OCI-LY3 (cell line): ENCODE results near the gene RPS28.

Source experiments
- EZH2phosphoT487 ChIP-seq: fragments of 200-600 bp; shearing (Covaris generic); IDR thresholded peaks from 2 replicates; pipeline ENCODE4 v1.6.1; 2018; ENCODE audit warnings: antibody characterized with exemption, mixed run types, low read depth
- TF ChIP-seq, protein P1 (sequence below): fragments of 200-600, 300-600 bp; sonication (generic); IDR thresholded peaks from 2 replicates; pipeline ENCODE4 v1.5.1; 2014; ENCODE audit warnings: antibody characterized with exemption, low read length, low read depth

GRCh38 chr19:8342316-8342683 is 21.0 kb downstream of the RPS28 start:
- TF ChIP-seq, protein P1, sequence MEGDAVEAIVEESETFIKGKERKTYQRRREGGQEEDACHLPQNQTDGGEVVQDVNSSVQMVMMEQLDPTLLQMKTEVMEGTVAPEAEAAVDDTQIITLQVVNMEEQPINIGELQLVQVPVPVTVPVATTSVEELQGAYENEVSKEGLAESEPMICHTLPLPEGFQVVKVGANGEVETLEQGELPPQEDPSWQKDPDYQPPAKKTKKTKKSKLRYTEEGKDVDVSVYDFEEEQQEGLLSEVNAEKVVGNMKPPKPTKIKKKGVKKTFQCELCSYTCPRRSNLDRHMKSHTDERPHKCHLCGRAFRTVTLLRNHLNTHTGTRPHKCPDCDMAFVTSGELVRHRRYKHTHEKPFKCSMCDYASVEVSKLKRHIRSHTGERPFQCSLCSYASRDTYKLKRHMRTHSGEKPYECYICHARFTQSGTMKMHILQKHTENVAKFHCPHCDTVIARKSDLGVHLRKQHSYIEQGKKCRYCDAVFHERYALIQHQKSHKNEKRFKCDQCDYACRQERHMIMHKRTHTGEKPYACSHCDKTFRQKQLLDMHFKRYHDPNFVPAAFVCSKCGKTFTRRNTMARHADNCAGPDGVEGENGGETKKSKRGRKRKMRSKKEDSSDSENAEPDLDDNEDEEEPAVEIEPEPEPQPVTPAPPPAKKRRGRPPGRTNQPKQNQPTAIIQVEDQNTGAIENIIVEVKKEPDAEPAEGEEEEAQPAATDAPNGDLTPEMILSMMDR: no peak
- TF ChIP-seq EZH2phosphoT487: no peak
